SK-N-SH (cell line): ENCODE results near the gene SNX5. TPM values are rescaled to one million over a fixed set of nuclear protein-coding genes. Genes with fewer than 3 reads are reported as not detected.

ENCODE experiments used
- CTCF ChIA-PET: fragments of 300-600, 350-600 bp; formaldehyde crosslinking; extraction: SDS; loops from one replicate; lab custom pipeline; 2021; lab: Yijun Ruan, JAX
- POLR2A ChIA-PET: fragments of 350-600 bp; sonication (Branson Sonifier 250); formaldehyde crosslinking; extraction: SDS; loops from one replicate; lab custom pipeline; 2020; ENCODE audit warnings: antibody characterized with exemption, inconsistent platforms; lab: Yijun Ruan, JAX
- DNase-seq: peaks from one replicate; pipeline ENCODE4 v3.0.0; 2012
- H2AFZ ChIP-seq: fragments of 200-600 bp; sonication (generic); 2 replicates; pipeline ENCODE4 v1.8.1; 2016; ENCODE audit warnings: antibody characterized with exemption, mild to moderate bottlenecking, low read depth
- H3F3A ChIP-seq: fragments of 200-600 bp; sonication (generic); replicated peaks from 2 replicates; pipeline ENCODE3; 2016; ENCODE audit warnings: antibody characterized with exemption, mild to moderate bottlenecking; ENCODE audit not compliant: insufficient read depth
- H3K27ac ChIP-seq, 2 experiments: fragments of 200-500 bp in 1 of 2; fragments of 200-600 bp in 1 of 2; sonication (Bioruptor generic) in 1 of 2; sonication (generic), shearing (Covaris generic) in 1 of 2; 2 replicates each; pipeline versions ENCODE4 v1.5.1 to v1.6.1; 2014 to 2016; ENCODE audit warnings: low read depth in 2 of 2, inconsistent platforms in 1 of 2, low read length in 1 of 2, mild to moderate bottlenecking in 1 of 2, mixed read lengths in 1 of 2
- H3K27me3 ChIP-seq: fragments of 200-600 bp; sonication (generic), shearing (Covaris generic); 2 replicates; pipeline ENCODE4 v1.6.1; 2016; ENCODE audit warnings: mixed run types; ENCODE audit not compliant: insufficient read depth
- H3K36me3 ChIP-seq, 2 experiments: fragments of 200-500 bp in 1 of 2; fragments of 200-600 bp in 1 of 2; sonication (Bioruptor generic) in 1 of 2; sonication (generic) in 1 of 2; replicated peaks in 1 of 2; 2 replicates each; pipeline versions ENCODE3 to v1.5.1; 2014 to 2016; ENCODE audit warnings: low read length in 1 of 2, mild to moderate bottlenecking in 1 of 2; ENCODE audit not compliant: insufficient read depth in 2 of 2, control insufficient read depth in 1 of 2
- H3K4me1 ChIP-seq, 2 experiments: fragments of 200-500 bp in 1 of 2; fragments of 200-600 bp in 1 of 2; sonication (Bioruptor generic) in 1 of 2; sonication (generic), shearing (Covaris generic) in 1 of 2; 2 replicates each; pipeline versions ENCODE4 v1.5.1 to v1.6.1; 2014 to 2016; ENCODE audit warnings: low read depth in 1 of 2, low read length in 1 of 2, mixed run types in 1 of 2; ENCODE audit not compliant: insufficient read depth in 2 of 2, control insufficient read depth in 1 of 2
- H3K4me2 ChIP-seq: fragments of 200-600 bp; sonication (generic), shearing (Covaris generic); 2 replicates; pipeline ENCODE4 v1.6.1; 2017; ENCODE audit warnings: mixed run types
- H3K4me3 ChIP-seq, 2 experiments: fragments of 200-500 bp in 1 of 2; fragments of 200-600 bp in 1 of 2; sonication (Bioruptor generic) in 1 of 2; sonication (generic), shearing (Covaris generic) in 1 of 2; 2 replicates each; pipeline versions ENCODE4 v1.5.1 to v1.8.1; 2014 to 2016; ENCODE audit warnings: low read depth in 2 of 2, inconsistent platforms in 1 of 2, low read length in 1 of 2, mild to moderate bottlenecking in 1 of 2, mixed read lengths in 1 of 2, moderate library complexity in 1 of 2
- H3K79me2 ChIP-seq: fragments of 200-600 bp; sonication (generic); 2 replicates; pipeline ENCODE4 v1.8.1; 2017; ENCODE audit warnings: mild to moderate bottlenecking; ENCODE audit not compliant: insufficient read depth
- H3K9ac ChIP-seq: fragments of 200-600 bp; sonication (generic); 2 replicates; pipeline ENCODE4 v1.6.1; 2017; ENCODE audit warnings: mixed run types
- H3K9me2 ChIP-seq: fragments of 200-600 bp; sonication (generic); 2 replicates; pipeline ENCODE4 v1.6.1; 2017; ENCODE audit warnings: mixed run types
- H3K9me3 ChIP-seq: fragments of 200-600 bp; sonication (generic); 2 replicates; pipeline ENCODE4 v1.6.1; 2017; ENCODE audit warnings: mixed run types, mild to moderate bottlenecking, moderate library complexity
- H4K20me1 ChIP-seq: fragments of 200-600 bp; sonication (generic); 2 replicates; pipeline ENCODE4 v1.6.1; 2017; ENCODE audit warnings: mild to moderate bottlenecking, mixed run types; ENCODE audit not compliant: insufficient read depth
- CHD2 ChIP-seq: fragments of 150-350 bp; IDR thresholded peaks from 2 replicates; pipeline ENCODE4 v1.6.1; 2018; ENCODE audit warnings: low read length; ENCODE audit not compliant: partially characterized antibody
- EZH2phosphoT487 ChIP-seq: fragments of 200-600 bp; sonication (generic); IDR thresholded peaks from 2 replicates; pipeline ENCODE4 v1.6.1; 2017; ENCODE audit warnings: low read depth, mixed run types, mild to moderate bottlenecking, antibody characterized with exemption, moderate library complexity, borderline replicate concordance
- FOXJ3 ChIP-seq: sonication (generic); formaldehyde crosslinking; IDR thresholded peaks from 2 replicates; pipeline ENCODE4 v1.5.1; 2020; ENCODE audit warnings: mild to moderate bottlenecking, missing genetic modification reagents
- GATA2 ChIP-seq: sonication (generic); formaldehyde crosslinking; IDR thresholded peaks from 2 replicates; pipeline ENCODE4 v1.5.0; 2020; ENCODE audit warnings: mild to moderate bottlenecking, missing genetic modification reagents
- MEF2A ChIP-seq: IDR thresholded peaks from 2 replicates; pipeline ENCODE4 v1.4.0; 2012; ENCODE audit warnings: low read depth, borderline replicate concordance
- MXI1 ChIP-seq: IDR thresholded peaks from 2 replicates; pipeline ENCODE4 v1.6.1; 2012; ENCODE audit warnings: mild to moderate bottlenecking, low read depth, low read length, improper control_type of control experiment
- NFIC ChIP-seq: IDR thresholded peaks from 2 replicates; pipeline ENCODE4 v1.4.0; 2012; ENCODE audit warnings: borderline replicate concordance
- NRF1 ChIP-seq: IDR thresholded peaks from 2 replicates; pipeline ENCODE4 v1.6.1; 2012; ENCODE audit warnings: low read depth, mild to moderate bottlenecking, low read length
- PBX3 ChIP-seq: IDR thresholded peaks from 2 replicates; pipeline ENCODE4; 2012
- POLR2AphosphoS5 ChIP-seq: IDR thresholded peaks from 2 replicates; pipeline ENCODE4 v1.6.1; 2012; ENCODE audit warnings: low read depth, low read length
- RFX5 ChIP-seq: IDR thresholded peaks from 2 replicates; pipeline ENCODE4 v1.6.1; 2012; ENCODE audit warnings: mild to moderate bottlenecking, improper control_type of control experiment, low read length
- RXRA ChIP-seq: IDR thresholded peaks from 2 replicates; pipeline ENCODE4 v1.4.0; 2012; ENCODE audit warnings: low read depth, mild to moderate bottlenecking, borderline replicate concordance
- SIN3A ChIP-seq: IDR thresholded peaks from 2 replicates; pipeline ENCODE4 v1.6.1; 2012; ENCODE audit warnings: low read depth, mild to moderate bottlenecking, low read length, moderate library complexity, borderline replicate concordance
- TAF1 ChIP-seq: IDR thresholded peaks from 2 replicates; pipeline ENCODE4 v1.6.1; 2012; ENCODE audit warnings: low read depth, mild to moderate bottlenecking, low read length, moderate library complexity, borderline replicate concordance
- TCF12 ChIP-seq: IDR thresholded peaks from 2 replicates; pipeline ENCODE4 v1.4.0; 2012
- USF2 ChIP-seq: fragments of 150-350 bp; IDR thresholded peaks from 2 replicates; pipeline ENCODE4 v1.6.1; 2017; ENCODE audit warnings: antibody characterized with exemption, low read length, low read depth, borderline replicate concordance
- YY1 ChIP-seq: IDR thresholded peaks from 2 replicates; pipeline ENCODE4 v1.4.0; 2012; ENCODE audit warnings: low read depth, mild to moderate bottlenecking
- WGBS: methylation state at CpG from one replicate; pipeline ENCODE4 v1.1.6; 2017; ENCODE audit warnings: low lambda C conversion rate; 5-methylcytosine and 5-hydroxymethylcytosine counted together
- polyA plus RNA-seq, 3 experiments: library from polyadenylated mRNA; depleted of rRNA; stranded (reverse); fragments of >200 nt; gene quantifications; 2 replicates each; pipeline ENCODE4 v1.2.3, GENCODE V29; 2012
- TF ChIP-seq, protein P1 (sequence below): IDR thresholded peaks from 2 replicates; pipeline ENCODE4 v1.4.0; 2012; ENCODE audit warnings: low read depth, borderline replicate concordance

SNX5 gene
- polyA plus RNA-seq, 1 of the 3 experiments (the other 2 are of a cell fraction), result 76.2 TPM

DNA sequence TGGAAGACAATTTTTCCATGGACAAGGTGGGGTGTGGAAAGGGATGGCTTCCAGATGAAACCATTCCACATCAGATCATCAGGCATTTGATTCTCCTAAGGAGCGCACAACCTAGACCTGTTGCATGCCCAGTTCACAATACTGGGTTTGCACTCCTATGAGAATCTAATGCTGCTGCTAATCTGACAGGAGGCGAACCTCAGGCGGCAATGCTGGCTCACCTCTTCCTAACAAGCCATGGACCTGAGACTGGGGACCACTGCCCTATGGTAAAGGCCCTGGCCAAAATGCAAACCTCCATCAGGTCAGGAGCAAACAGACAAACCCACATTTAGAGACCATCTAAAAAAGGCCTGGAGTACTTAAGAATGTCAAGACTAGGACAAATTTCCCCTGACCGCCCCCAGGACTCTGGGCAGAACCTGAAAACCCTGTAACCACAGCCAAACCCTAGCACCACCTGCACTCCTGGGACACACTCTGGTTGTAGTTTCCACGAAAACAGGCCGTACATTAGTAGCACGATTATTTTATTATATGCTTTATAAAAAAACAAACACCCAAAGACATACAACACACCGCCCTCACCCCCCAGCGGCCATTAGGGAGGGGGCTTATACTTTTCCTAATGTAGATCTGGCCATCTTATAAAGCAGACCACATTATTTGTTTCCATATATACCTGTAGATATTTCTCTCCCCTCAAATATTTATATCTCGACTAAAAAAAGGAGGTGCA lies 27.3 kb downstream of the SNX5 start:
- peaks cover 40 to 58% of the 10 kb centered on the region in 2 experiments for H3K36me3 ChIP-seq
- no peak for DNase-seq
- no peak overlapping the region for H3K27ac ChIP-seq
- H2AFZ ChIP-seq, result no peak overlapping the region
- POLR2A ChIA-PET, result no interaction called here
- H3K4me1 ChIP-seq, result peaks cover 0 to 11% of the 10 kb centered on the region in 2 experiments; a peak in 1 of 4 replicates
- H3K27me3 ChIP-seq, result no peaks in the 10 kb centered on the region
- no peaks in the 10 kb centered on the region for H3K9me2 ChIP-seq
- H3K4me3 ChIP-seq, result no peak overlapping the region
- TF ChIP-seq YY1, result no peak
- no peak for TF ChIP-seq POLR2AphosphoS5
- no peak for TF ChIP-seq RXRA
- TF ChIP-seq TCF12, result no peak
- TF ChIP-seq PBX3, result no peak
- TF ChIP-seq CHD2, result no peak
- TF ChIP-seq EZH2phosphoT487, result no peak
- no peak for TF ChIP-seq RFX5
- no peak for TF ChIP-seq SIN3A
- no peak for TF ChIP-seq MEF2A
- TF ChIP-seq USF2, result no peak
- TF ChIP-seq FOXJ3 (CRISPR knock-in tag), result no peak
- TF ChIP-seq NRF1, result no peak
- TF ChIP-seq, protein P1, sequence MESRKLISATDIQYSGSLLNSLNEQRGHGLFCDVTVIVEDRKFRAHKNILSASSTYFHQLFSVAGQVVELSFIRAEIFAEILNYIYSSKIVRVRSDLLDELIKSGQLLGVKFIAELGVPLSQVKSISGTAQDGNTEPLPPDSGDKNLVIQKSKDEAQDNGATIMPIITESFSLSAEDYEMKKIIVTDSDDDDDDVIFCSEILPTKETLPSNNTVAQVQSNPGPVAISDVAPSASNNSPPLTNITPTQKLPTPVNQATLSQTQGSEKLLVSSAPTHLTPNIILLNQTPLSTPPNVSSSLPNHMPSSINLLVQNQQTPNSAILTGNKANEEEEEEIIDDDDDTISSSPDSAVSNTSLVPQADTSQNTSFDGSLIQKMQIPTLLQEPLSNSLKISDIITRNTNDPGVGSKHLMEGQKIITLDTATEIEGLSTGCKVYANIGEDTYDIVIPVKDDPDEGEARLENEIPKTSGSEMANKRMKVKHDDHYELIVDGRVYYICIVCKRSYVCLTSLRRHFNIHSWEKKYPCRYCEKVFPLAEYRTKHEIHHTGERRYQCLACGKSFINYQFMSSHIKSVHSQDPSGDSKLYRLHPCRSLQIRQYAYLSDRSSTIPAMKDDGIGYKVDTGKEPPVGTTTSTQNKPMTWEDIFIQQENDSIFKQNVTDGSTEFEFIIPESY, result no peak
- TF ChIP-seq NFIC, result no peak
- TF ChIP-seq TAF1, result no peak
- TF ChIP-seq MXI1, result no peak
- no peak for TF ChIP-seq GATA2
- H3K79me2 ChIP-seq, result no peaks in the 10 kb centered on the region
- no peak overlapping the region for H3K9ac ChIP-seq
- no peak overlapping the region for H3K4me2 ChIP-seq
- CTCF ChIA-PET, result interaction anchor here (1.1 to 1.2 kb wide), 2 partner anchors 14 to 259 kb away, joined by 3 to 4 read pairs; partner anchors contain the start of gene RRBP1
- H4K20me1 ChIP-seq, result peaks cover 3% of the 10 kb centered on the region; the same call in 1 of the 2 replicates
- 85% methylated on average over 10 of the region's 10 CpGs for WGBS
- no peaks in the 10 kb centered on the region for H3K9me3 ChIP-seq
- peaks cover 14% of the 10 kb centered on the region for H3F3A ChIP-seq
